LNCAP (cell line): ENCODE results near the gene TRIM32.

ENCODE experiments used
- TF ChIP-seq, protein P1 (sequence below): fragments of 450-650 bp; IDR thresholded peaks from 2 replicates; pipeline ENCODE4 v1.5.1; 2017; ENCODE audit warnings: mild to moderate bottlenecking

Gene TRIM32

DNA sequence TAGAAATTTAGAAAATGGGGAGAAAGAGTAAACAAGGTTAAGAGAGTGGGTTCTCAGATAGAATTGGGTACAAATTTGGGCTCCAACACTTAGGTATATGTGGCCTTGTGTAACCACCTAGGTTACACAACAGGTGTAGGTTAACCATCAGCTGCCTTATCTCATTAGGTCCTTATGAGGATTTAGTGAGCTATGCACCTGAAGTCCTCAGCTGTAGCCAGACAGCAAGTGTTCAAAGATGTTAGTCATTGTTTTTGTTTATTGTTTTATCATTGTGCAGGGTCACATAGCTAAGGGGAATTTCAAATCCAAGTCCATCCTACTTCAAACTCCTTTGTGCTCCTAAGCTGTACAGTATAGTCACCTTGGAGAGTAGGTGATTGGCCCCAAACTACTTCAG, 970 bp upstream of the TRIM32 start:
- TF ChIP-seq, protein P1, sequence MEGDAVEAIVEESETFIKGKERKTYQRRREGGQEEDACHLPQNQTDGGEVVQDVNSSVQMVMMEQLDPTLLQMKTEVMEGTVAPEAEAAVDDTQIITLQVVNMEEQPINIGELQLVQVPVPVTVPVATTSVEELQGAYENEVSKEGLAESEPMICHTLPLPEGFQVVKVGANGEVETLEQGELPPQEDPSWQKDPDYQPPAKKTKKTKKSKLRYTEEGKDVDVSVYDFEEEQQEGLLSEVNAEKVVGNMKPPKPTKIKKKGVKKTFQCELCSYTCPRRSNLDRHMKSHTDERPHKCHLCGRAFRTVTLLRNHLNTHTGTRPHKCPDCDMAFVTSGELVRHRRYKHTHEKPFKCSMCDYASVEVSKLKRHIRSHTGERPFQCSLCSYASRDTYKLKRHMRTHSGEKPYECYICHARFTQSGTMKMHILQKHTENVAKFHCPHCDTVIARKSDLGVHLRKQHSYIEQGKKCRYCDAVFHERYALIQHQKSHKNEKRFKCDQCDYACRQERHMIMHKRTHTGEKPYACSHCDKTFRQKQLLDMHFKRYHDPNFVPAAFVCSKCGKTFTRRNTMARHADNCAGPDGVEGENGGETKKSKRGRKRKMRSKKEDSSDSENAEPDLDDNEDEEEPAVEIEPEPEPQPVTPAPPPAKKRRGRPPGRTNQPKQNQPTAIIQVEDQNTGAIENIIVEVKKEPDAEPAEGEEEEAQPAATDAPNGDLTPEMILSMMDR, result no peak

DNA sequence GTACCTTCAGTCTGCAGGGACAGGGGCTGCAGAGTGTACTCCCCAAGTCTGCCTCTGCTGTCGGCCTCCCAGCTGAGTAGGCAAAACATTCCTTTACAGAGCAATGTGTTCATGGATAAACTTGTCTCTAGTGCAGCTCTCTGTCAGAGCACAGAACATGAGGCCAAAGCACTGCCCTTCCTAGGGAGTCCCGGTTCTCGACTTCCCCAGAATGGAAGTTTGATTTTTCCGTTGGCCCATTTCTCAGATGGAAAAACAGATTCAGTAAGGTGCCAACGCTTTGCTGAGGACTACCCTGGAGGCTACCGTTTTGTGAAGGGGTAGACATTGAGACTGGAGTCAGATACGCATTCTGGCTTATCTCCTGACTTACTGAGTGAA, 422 bp upstream of the TRIM32 start:
- TF ChIP-seq, protein P1, result no peak

DNA sequence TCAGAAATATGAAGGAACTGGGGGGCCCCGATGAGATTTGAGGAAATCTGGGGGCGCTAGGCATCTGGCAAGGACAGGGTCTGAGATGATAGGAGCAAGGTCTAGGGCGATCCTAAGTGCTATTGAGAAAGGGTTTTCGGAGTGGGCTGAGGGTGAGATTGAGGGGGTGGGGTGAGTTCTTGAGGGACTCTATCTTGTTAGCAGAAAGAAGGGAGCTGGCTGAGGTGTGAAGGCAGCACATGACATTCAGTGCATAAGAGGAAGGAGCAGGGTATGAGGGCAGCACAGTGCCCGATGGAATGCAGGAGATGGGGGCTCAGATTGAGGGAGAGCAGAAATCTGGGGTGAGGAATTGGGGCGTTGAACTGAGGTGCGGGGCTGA, 640 bp downstream of the TRIM32 start:
- TF ChIP-seq, protein P1, result no peak

DNA sequence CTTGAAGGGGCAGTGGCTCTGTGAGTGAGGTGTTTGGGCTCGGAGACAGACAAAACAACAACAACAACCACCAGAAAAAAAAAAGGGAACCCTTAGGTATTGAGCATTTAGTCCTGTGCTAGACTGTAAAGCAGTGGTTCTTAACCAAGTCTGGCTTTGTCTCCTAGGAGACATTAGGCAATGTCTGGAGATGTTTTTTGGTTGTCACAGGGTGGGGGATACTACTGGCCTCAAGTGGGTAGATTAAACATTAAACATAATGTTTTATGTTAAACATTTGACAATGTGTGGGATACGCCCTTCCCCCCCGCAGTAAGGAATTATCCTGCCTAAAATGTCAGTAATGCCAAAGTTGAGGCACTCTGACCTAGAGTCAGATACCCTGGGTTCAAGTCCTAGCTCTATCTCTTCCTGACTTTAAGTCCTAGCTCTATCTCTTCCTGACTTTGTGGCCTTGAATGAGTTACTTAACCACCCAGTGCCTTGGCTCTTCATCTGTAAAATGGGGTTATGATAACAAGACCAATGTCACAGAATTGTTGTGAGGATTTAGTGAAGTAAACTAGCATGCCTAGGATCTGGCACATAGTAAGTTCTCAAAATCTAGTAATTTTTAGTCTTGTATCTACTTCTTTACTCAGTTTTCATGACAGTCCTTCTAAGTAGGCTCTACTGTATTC, 1.8 kb downstream of the TRIM32 start:
- TF ChIP-seq, protein P1, result no peak

DNA sequence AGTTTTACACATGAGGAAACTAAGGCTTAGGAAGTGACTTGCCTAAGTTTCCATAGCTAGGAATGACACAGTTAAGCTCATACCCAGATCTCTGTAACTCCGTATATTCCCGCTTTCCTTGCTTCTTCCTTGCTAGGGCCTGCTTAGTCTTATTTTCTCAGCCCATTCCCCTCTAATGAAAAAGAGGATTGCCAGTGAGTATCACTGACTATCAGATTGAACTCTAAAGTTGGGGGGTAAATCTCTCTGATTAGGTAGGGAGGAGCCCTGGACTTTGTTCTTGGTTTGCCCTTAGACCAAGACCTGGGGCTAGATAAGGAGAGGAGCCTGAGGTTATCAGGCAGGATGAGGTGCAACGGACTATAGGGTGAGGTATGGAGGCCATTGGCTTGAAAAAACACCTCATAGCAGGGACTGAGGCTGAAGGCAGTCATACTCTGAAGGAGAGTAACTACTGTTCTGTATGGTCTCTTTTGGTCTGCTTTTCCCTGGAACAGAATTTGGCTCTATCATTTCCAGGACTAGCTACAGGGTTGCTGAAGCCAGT, 2.5 kb downstream of the TRIM32 start:
- TF ChIP-seq, protein P1, result no peak

DNA sequence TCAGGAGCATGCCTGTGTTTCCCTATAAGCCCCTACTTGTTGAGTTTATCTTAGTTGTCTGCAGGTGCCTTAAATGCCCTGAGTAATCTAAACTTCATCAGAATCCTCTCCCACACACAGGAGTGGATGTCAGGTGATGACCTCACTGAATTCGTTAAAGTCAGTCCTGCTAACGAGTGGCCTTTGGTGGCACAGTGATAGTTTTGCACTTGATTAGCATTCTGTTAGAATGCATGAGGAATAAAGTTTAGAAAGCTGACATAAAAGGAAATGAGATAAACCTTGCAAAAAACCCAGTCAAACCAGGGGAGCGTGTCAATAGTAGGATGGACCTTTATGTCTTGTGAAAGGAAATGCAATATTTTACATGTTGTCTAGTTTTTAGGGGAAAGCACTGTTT, 4.5 kb downstream of the TRIM32 start:
- TF ChIP-seq, protein P1, result no peak

DNA sequence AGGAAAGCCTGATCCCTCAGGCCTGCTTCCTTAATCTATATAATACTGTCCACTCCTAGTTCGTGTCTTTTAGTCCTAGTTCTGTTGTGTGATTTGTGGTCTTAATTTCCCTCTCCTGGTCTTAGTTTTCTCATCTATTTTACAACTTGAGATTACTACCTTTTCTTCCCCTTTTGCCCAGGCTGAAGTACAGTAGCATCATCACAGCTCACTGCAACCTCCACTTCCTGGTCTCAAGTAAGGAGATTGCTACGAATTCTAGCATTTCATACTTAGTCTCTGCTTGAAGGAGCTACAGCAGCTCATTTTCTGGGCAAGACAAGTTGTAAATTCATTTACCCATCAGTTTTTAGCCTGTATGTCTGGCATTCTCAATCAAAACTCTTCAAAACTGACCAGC, 5.5 kb downstream of the TRIM32 start:
- TF ChIP-seq, protein P1, result no peak
